Sigmoid colon (tissue), 4 donors: Measurements from ENCODE around the gene SUGP2.

Experiments used
- CTCF ChIP-seq, 4 experiments: fragments of 450-650 bp in 3 of 4; fragments of 200-600 bp in 1 of 4; IDR thresholded peaks; one replicate each; pipeline ENCODE4 v1.5.1; 2016 to 2019; ENCODE audit warnings: antibody characterized with exemption in 4 of 4, mild to moderate bottlenecking in 3 of 4, moderate library complexity in 2 of 4
- EP300 ChIP-seq, 4 donors: sonication (generic); formaldehyde crosslinking; IDR thresholded peaks; one replicate each; pipeline ENCODE4 v1.6.1; 2017; ENCODE audit warnings: antibody characterized with exemption in 4 of 4
- POLR2A ChIP-seq, 2 donors: fragments of 450-650 bp; IDR thresholded peaks; one replicate each; pipeline ENCODE4 v1.6.1; 2016; ENCODE audit warnings: antibody characterized with exemption in 2 of 2, mild to moderate bottlenecking in 2 of 2, moderate library complexity in 2 of 2
- POLR2AphosphoS5 ChIP-seq, 4 donors: sonication (generic); formaldehyde crosslinking; IDR thresholded peaks; one replicate each; pipeline ENCODE4 v1.6.1; 2017; ENCODE audit warnings: antibody characterized with exemption in 4 of 4

GRCh38 chr19:19022380-19022961, 10.8 kb downstream of the SUGP2 start:
- TF ChIP-seq CTCF (IDR thresholded peaks at IDR 0.05) (no peak), POLR2AphosphoS5 (IDR thresholded peaks at IDR 0.05) (no peak), POLR2A (IDR thresholded peaks at IDR 0.05) (no peak), EP300 (IDR thresholded peaks at IDR 0.05) (no peak)
